T-helper 9 cell (primary cell): ENCODE results near the gene CCDC27.
"Not testable (repeated sequence)": the region's sequence is repeated elsewhere in the genome, so short reads cannot be mapped to it uniquely, and the experiment has no call there.

Source experiments
- DNase-seq: peaks from one replicate; pipeline ENCODE4 v3.0.0-alpha.2; 2020

Gene CCDC27

GRCh38 chr1:3796215-3797061, 44.2 kb downstream of the CCDC27 start, which contains the start of gene LRRC47:
Gene LRRC47, minus strand, starts transcription at chr1:3796498. Its CDS starts 22 bp downstream, at chr1:3796476.
- peak; percentile 93 for DNase-seq

DNA sequence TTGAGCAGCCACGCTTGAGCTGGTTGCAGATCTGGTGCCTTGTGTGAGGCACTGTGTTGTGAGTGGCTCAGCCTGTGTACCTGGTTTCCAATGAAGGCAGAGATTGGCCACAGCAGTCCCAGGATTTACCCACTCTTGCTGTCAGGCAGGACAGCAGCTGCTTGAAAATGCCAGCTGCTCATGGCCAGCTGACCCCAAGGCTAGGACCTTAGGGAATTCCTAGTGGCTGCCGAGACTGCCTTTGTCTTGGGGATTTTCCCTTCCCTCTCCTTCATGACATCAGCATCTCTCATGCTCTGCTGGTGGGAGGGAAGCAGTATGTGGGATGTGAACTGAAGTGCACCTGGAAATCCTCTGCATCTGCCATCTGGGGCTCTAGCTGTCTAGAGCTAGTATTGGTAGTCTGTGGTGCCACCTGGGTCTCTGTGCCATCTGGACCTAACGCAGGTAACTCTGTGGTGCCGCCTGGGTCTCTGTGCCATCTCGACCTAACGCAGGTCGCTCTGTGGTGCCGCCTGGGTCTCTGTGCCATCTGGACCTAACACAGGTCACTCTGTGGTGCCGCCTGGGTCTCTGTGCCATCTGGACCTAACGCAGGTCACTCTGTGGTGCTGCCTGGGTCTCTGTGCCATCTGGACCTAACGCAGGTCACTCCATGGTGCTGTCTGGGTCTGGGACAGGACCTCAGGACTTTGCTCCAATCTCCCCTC, 47.9 kb downstream of the CCDC27 start:
- no peak for DNase-seq

GRCh38 chr1:3800795-3801194, 48.5 kb downstream of the CCDC27 start:
- not testable (repeated sequence) for DNase-seq

GRCh38 chr1:3803905-3804626, 51.8 kb downstream of the CCDC27 start:
- no peak for DNase-seq

GRCh38 chr1:3804627-3804944, 52.3 kb downstream of the CCDC27 start:
- DNase-seq: not testable (repeated sequence)

GRCh38 chr1:3805038-3805437, 52.8 kb downstream of the CCDC27 start:
- DNase-seq: no peak

DNA sequence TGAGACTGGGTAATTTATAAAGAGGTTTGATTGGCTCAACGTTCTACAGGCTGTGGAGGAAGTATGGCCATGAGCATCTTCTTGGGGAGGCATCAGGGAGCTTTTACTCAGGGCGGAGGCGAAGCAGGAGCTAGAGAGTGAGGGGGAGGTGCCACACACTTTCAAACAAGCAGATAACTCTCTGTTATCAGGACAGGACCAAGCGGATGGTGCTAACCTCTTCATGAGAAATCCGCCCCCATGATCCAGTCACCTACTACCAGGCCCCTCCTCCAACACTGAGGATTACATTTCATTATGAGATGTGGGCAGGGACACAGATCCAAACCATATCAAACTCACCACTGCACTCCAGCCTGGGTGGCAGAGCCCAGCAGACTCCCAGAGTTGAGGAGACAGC, 55.5 kb downstream of the CCDC27 start:
- no peak for DNase-seq

DNA sequence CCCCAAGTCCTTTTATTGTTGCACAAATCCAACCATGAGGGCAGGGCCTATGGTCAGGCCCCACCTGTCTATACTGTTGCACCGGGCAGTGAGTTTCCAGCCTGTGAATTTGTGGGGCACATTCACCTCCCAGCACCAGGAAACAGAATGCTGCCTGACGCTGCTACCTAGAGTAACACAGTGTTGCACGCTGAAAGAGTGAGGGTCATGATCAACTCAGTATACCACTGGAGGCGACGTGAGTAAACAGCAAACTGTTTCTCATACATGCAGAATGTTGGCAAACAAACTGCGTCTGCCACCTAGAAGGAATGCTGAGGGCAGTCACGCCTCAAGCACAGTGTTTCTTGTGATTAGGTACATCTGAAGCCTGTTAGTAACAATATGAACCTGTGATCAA, 57.4 kb downstream of the CCDC27 start:
- no peak for DNase-seq

DNA sequence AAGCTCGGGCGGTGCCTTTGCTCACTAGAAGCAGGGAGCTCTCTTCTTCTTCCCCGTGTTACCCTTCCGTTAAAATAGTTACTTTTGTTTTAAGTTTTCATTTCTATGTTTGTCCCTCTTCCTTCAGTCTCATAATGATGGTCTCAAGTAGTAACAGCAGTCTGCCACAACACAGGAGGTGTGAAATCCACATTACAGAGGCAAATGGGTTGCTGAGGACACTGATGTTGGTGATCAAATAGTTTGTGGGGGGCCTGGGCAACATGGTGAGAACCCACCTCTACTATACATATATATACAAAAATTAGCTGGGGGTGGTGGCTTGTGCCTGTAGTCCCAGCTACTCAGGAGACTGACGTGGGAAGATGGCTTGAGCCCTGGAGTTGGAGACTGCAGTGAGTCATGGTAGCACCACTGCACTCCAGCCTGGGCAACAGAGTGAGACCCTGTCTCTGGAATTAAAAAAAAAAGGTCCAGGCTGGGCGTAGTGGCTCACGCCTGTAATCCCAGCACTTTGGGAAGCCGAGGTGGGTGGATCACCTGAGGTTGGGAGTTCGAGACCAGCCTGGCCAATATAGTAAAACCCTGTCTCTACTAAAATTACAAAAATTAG, 58.0 kb downstream of the CCDC27 start:
- DNase-seq: not testable (repeated sequence)

DNA sequence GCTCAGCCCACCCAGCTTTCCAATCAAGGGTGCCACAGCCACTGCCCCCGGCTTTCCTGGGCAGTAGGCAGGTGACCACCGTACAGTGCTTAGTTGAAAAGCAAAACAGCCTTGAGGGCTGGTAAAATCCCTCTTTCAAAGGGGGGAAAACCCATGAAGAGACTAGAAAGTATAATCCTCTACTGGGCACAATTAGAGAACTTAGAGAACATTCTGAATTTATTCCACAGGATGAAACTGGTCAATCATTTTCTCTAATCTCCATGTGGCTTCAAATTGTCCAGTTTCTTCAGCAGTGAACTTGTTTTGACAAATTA, 59.3 kb downstream of the CCDC27 start:
- no peak for DNase-seq

DNA sequence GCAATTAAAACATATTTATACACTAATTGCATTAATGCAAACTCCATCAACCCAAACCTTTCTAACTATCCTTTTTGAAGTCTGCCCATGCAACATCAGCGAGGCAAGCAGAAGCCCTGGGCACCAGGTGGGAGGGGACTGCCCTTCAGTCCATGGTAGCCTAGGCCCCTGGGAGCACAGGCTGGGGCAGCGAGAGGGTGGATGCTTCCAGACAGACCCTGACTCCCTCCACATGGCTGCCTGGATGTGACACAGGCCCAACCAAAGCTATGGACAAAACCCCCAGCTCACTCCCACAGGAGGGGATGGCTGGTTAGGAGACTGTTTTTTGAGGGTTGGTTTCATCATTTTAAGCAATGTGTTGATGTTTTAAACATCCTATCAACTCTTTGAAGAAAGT, 61.8 kb downstream of the CCDC27 start:
- no peak for DNase-seq

DNA sequence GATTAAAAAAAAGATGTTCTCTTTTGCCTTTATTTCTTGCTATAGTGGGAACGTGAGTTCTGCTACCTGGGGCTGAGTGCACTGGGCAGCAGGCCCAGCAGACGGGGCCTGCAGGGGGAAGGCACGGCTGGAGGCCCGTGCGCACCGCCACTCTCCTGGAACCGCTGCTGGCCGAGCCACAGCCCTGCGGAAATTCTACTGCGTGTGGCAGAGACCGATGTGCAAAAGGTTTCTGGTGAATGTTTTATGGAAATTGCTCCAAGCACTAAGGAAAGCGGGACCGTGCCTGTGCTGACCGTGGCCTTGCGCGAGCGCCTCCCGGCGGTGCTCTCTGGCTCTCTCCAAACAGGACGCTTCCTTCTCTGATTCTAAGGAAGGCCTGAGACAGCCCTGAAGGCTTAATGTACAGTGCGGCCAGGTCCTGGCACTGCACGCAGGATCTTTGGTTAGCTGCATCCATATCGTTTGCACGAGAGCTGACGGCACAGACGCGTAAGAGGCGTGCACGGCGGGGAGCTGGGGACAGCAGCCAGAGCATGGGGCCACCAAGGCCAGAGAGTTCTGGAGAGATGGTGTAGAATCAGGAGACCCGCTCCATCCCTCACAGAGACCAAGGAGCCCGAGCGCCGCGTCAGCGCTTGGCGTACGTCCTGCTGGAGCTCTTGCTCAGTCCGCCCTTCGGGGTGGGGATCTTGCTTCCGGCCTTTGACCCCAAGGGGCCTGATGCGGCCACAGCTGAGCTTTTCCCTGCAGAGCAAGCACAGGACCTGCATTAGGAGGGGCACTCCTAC, 62.7 kb downstream of the CCDC27 start:
- no peak for DNase-seq

DNA sequence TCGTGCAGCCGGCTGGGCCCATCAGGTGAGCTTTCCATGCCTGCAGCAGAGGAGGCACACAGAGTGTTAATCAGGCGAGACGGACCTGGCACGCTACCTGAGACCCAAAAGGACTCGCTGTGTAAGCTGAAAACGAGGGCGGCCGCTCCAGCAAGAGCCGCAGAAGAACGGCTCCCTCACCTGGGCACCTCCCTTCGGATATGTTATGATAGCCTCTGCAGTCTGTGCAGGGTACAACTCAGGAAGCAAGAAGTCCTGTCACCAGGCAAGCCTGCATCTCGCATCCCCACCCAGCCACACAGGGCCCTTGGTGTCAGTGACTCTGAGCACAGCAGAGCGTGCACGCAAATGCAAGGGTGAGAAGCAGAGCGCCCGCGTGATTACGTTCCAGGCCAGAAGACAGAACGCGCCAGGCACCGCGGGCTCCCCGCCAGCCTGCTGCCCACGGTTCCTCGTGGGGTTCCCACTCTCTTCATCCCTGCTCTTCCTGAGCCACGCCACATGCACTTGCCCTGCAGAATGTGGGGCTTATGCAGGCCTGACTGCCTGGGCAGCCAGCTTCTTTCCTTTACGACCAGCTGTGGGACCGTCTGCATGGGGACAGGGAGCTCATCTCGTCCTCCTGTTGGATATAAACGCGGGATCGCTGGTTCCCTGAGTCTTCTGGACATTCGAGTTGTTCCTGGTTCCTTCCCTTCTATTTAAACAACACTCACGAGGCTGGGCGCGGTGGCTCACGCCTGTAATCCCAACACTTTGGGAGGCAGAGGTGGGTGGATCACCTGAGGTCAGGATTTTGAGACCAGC, 64.3 kb downstream of the CCDC27 start:
- DNase-seq: no peak

GRCh38 chr1:3817138-3817740, 65.0 kb downstream of the CCDC27 start:
- no peak for DNase-seq

- DNase-seq: no peak
Measured at GRCh38 chr1:3817821-3818597, 65.8 kb downstream of the CCDC27 start.

- DNase-seq: no peak
Measured at GRCh38 chr1:3819771-3820200, 67.5 kb downstream of the CCDC27 start.

DNA sequence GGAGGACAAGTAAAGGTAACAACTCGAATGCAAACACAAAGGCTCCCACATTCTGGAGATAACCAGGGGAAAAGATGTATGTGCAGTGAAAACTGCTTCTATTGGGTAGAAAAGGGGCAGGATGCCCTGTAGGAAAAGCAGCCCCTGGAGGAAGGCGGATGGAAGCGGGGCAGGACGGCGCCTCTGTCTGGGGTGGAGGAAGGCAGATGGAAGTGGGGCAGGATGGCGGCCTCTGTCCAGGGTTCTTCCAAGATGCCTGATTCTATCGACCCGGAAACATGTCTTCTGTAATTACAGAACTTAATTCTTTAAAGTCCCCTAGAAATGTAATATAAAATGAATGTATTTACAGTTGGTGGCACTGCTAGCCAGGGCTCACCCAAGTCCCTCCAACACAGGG, 68.1 kb downstream of the CCDC27 start:
- DNase-seq: no peak

GRCh38 chr1:3821004-3821403, 68.8 kb downstream of the CCDC27 start:
- no peak for DNase-seq
